ENCODE data around the gene RAD51D. TPM values are rescaled to one million over a fixed set of nuclear protein-coding genes. Genes with fewer than 3 reads are reported as not detected.

RAD51D gene
- total and polyA plus RNA-seq, 4 donors: 3.4 to 6.1 (median 3.7) TPM

DNA sequence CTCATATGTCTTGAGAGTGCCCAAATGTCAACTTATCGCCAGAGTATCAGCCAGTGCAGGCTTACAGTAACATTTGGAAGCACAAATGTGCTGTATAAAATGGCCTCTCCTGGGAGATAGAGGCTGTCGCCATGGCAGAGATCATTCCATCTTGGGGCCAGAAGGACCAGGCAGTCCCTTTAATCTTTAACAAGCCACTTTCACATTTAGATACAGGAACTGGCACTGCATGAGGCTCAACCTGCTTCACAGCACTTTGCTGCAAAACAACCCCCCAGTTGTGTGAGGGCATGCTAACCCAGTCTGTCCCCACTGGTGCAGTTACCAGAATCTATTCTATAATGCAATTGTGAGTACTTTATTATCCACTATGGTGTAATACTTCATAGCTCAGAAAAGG is 51.4 kb downstream of the RAD51D start:
- Histone ChIP-seq H3K9ac (ENCODE audit: low read depth in 1 of 2, low read length in 2 of 2) (no peak overlapping the region), H3K4me3 (ENCODE audit: low read depth in 1 of 3, low read length in 3 of 3) (no peak overlapping the region), H3K4me1 (ENCODE audit: control insufficient read depth in 4 of 4, insufficient read depth in 4 of 4, low read length in 3 of 4) (peaks cover 9 to 29% (median 19%) of the 10 kb centered on the region in 4 donors), H3K9me3 (ENCODE audit: control insufficient read depth in 4 of 4, low read length in 3 of 4) (no peaks in the 10 kb centered on the region), H3K27ac (ENCODE audit: low read depth in 1 of 2, low read length in 2 of 2) (no peak overlapping the region), H3K27me3 (ENCODE audit: control insufficient read depth in 4 of 4, insufficient read depth in 4 of 4, low read length in 3 of 4) (no peaks in the 10 kb centered on the region), H3K36me3 (ENCODE audit: control insufficient read depth in 4 of 4, insufficient read depth in 3 of 4, low read depth in 1 of 4, low read length in 3 of 4) (no peaks in the 10 kb centered on the region)
- TF ChIP-seq, protein P1, sequence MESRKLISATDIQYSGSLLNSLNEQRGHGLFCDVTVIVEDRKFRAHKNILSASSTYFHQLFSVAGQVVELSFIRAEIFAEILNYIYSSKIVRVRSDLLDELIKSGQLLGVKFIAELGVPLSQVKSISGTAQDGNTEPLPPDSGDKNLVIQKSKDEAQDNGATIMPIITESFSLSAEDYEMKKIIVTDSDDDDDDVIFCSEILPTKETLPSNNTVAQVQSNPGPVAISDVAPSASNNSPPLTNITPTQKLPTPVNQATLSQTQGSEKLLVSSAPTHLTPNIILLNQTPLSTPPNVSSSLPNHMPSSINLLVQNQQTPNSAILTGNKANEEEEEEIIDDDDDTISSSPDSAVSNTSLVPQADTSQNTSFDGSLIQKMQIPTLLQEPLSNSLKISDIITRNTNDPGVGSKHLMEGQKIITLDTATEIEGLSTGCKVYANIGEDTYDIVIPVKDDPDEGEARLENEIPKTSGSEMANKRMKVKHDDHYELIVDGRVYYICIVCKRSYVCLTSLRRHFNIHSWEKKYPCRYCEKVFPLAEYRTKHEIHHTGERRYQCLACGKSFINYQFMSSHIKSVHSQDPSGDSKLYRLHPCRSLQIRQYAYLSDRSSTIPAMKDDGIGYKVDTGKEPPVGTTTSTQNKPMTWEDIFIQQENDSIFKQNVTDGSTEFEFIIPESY (IDR thresholded peaks at IDR 0.05): no peak
- TF ChIP-seq, protein P2, sequence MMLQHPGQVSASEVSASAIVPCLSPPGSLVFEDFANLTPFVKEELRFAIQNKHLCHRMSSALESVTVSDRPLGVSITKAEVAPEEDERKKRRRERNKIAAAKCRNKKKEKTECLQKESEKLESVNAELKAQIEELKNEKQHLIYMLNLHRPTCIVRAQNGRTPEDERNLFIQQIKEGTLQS (IDR thresholded peaks at IDR 0.05): no peak
- TF ChIP-seq RXRA (IDR thresholded peaks at IDR 0.05): no peak
- no peak for TF ChIP-seq GABPA (IDR thresholded peaks at IDR 0.05 in 1 of 2, conservative IDR thresholded peaks at IDR 0.05 in 1 of 2)
- no peak for TF ChIP-seq EGR1 (IDR thresholded peaks at IDR 0.05; ENCODE audit: low read depth in 2 of 2)
- TF ChIP-seq, protein P3, sequence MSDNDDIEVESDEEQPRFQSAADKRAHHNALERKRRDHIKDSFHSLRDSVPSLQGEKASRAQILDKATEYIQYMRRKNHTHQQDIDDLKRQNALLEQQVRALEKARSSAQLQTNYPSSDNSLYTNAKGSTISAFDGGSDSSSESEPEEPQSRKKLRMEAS (IDR thresholded peaks at IDR 0.05): no peak
- TF ChIP-seq NR2F2 (IDR thresholded peaks at IDR 0.05): no peak
- no peak for TF ChIP-seq FOXA2 (IDR thresholded peaks at IDR 0.05)
- no peak for TF ChIP-seq FOXA1 (IDR thresholded peaks at IDR 0.05)
- TF ChIP-seq JUND (IDR thresholded peaks at IDR 0.05): no peak
- no peak for TF ChIP-seq HNF4G (IDR thresholded peaks at IDR 0.05)
- TF ChIP-seq, protein P4, sequence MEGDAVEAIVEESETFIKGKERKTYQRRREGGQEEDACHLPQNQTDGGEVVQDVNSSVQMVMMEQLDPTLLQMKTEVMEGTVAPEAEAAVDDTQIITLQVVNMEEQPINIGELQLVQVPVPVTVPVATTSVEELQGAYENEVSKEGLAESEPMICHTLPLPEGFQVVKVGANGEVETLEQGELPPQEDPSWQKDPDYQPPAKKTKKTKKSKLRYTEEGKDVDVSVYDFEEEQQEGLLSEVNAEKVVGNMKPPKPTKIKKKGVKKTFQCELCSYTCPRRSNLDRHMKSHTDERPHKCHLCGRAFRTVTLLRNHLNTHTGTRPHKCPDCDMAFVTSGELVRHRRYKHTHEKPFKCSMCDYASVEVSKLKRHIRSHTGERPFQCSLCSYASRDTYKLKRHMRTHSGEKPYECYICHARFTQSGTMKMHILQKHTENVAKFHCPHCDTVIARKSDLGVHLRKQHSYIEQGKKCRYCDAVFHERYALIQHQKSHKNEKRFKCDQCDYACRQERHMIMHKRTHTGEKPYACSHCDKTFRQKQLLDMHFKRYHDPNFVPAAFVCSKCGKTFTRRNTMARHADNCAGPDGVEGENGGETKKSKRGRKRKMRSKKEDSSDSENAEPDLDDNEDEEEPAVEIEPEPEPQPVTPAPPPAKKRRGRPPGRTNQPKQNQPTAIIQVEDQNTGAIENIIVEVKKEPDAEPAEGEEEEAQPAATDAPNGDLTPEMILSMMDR (IDR thresholded peaks at IDR 0.05; ENCODE audit: low read depth, low read length, missing input control): no peak
- TF ChIP-seq, protein P5, sequence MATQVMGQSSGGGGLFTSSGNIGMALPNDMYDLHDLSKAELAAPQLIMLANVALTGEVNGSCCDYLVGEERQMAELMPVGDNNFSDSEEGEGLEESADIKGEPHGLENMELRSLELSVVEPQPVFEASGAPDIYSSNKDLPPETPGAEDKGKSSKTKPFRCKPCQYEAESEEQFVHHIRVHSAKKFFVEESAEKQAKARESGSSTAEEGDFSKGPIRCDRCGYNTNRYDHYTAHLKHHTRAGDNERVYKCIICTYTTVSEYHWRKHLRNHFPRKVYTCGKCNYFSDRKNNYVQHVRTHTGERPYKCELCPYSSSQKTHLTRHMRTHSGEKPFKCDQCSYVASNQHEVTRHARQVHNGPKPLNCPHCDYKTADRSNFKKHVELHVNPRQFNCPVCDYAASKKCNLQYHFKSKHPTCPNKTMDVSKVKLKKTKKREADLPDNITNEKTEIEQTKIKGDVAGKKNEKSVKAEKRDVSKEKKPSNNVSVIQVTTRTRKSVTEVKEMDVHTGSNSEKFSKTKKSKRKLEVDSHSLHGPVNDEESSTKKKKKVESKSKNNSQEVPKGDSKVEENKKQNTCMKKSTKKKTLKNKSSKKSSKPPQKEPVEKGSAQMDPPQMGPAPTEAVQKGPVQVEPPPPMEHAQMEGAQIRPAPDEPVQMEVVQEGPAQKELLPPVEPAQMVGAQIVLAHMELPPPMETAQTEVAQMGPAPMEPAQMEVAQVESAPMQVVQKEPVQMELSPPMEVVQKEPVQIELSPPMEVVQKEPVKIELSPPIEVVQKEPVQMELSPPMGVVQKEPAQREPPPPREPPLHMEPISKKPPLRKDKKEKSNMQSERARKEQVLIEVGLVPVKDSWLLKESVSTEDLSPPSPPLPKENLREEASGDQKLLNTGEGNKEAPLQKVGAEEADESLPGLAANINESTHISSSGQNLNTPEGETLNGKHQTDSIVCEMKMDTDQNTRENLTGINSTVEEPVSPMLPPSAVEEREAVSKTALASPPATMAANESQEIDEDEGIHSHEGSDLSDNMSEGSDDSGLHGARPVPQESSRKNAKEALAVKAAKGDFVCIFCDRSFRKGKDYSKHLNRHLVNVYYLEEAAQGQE (IDR thresholded peaks at IDR 0.05): no peak
- no peak for TF ChIP-seq RAD21 (IDR thresholded peaks at IDR 0.05)
- no peak for TF ChIP-seq HNF4A (conservative IDR thresholded peaks at IDR 0.05)
- no peak for TF ChIP-seq SP1 (IDR thresholded peaks at IDR 0.05)
- no peak for TF ChIP-seq YY1 (IDR thresholded peaks at IDR 0.05)
- no peak for TF ChIP-seq TAF1 (conservative IDR thresholded peaks at IDR 0.05)
- WGBS: 98% methylated on average over 2 of the region's 2 CpGs
- no peak for DNase-seq (ENCODE audit: low spot score)

Measured in liver (tissue), 9 donors.